ENCODE data around the gene YARS2. TPM values are rescaled to one million over a fixed set of nuclear protein-coding genes. Genes with fewer than 3 reads are reported as not detected.

Gene YARS2
- total and polyA plus RNA-seq, 9 of the 15 experiments (the other 6 are each of a cell fraction or from before 2014, with no cell fraction given): 15.2 to 40.9 (median 28.7) TPM

- POLR2A ChIA-PET: interaction anchor here (0.6 to 0.7 kb wide), 2 partner anchors 58 to 100 kb away, joined by 3 read pairs; no protein-coding TSS in a partner anchor
- no peak for FAIRE-seq
Measured at GRCh38 chr12:32777691-32778175, 22.0 kb upstream of the YARS2 start.

More at GRCh38 chr12:32777691-32778175, 22.0 kb upstream of the YARS2 start:
- Histone ChIP-seq H3K4me1 (replicated peaks in 1 of 2; ENCODE audit: control insufficient read depth in 2 of 2, insufficient read depth in 2 of 2, low read length in 2 of 2) (no peaks in the 10 kb centered on the region), H3K79me2 (ENCODE audit: control insufficient read depth, insufficient read depth, low read length) (no peaks in the 10 kb centered on the region), H2AFZ (ENCODE audit: low read depth, low read length) (no peak overlapping the region), H3K27ac (ENCODE audit: extremely low read depth, low read depth, low read length) (no peak overlapping the region), H3K4me3 (no peak overlapping the region), H3K4me2 (ENCODE audit: insufficient read depth, low read length) (no peak overlapping the region), H3K27me3 (ENCODE audit: control insufficient read depth in 2 of 2, insufficient read depth in 2 of 2, low read length in 2 of 2) (peaks cover 4 to 5% of the 10 kb centered on the region in 2 experiments; a peak in 2 of 5 replicates), H3K9me1 (ENCODE audit: control insufficient read depth, insufficient read depth, low read length) (no peaks in the 10 kb centered on the region), H4K20me1 (replicated peaks; ENCODE audit: control insufficient read depth, insufficient read depth, low read length) (no peaks in the 10 kb centered on the region), H3K9me3 (replicated peaks; ENCODE audit: control insufficient read depth, insufficient read depth, low read depth, low read length) (no peaks in the 10 kb centered on the region), H3K9ac (ENCODE audit: insufficient read depth in 1 of 2, low read depth in 2 of 2, low read length in 2 of 2) (no peak overlapping the region), H3K36me3 (ENCODE audit: control insufficient read depth, insufficient read depth, low read length) (no peaks in the 10 kb centered on the region)
- DNase-seq (ENCODE audit: extremely low read depth in 1 of 4, low spot score in 3 of 4) (no peak), ATAC-seq (no peak)
- CTCF ChIA-PET (ENCODE audit: low intra/inter-chr PET ratio): no interaction called here
- WGBS (ENCODE audit: insufficient coverage, low coverage, missing lambda C conversion rate): 3% methylated on average over 6 of the region's 6 CpGs
- no TSS peak for BruUV-seq (replicated peaks)
- intact Hi-C loops (cut with micrococcal nuclease) (no loop called here), in situ Hi-C loops (cut with MboI) (no loop called here)
- TF ChIP-seq RAD51 (IDR thresholded peaks at IDR 0.05; ENCODE audit: borderline replicate concordance, low read depth) (no peak), ATF3 (IDR thresholded peaks at IDR 0.05) (no peak), ATF3 (CRISPR knock-in tag; conservative IDR thresholded peaks at IDR 0.05) (no peak), ZNF766 (CRISPR knock-in tag; conservative IDR thresholded peaks at IDR 0.05) (no peak), TOE1 (IDR thresholded peaks at IDR 0.05; ENCODE audit: borderline replicate concordance) (no peak), TOE1 (CRISPR knock-in tag; IDR thresholded peaks at IDR 0.05; ENCODE audit: borderline replicate concordance, low read depth) (no peak), SUPT5H (IDR thresholded peaks at IDR 0.05) (no peak), NR3C1 (CRISPR knock-in tag; IDR thresholded peaks at IDR 0.05) (no peak), ESRRB (CRISPR knock-in tag; IDR thresholded peaks at IDR 0.05; ENCODE audit: borderline replicate concordance) (no peak), ZNF143 (CRISPR knock-in tag; IDR thresholded peaks at IDR 0.05) (no peak), BACH1 (tag; IDR thresholded peaks at IDR 0.05) (no peak)
- TF ChIP-seq, protein P1, sequence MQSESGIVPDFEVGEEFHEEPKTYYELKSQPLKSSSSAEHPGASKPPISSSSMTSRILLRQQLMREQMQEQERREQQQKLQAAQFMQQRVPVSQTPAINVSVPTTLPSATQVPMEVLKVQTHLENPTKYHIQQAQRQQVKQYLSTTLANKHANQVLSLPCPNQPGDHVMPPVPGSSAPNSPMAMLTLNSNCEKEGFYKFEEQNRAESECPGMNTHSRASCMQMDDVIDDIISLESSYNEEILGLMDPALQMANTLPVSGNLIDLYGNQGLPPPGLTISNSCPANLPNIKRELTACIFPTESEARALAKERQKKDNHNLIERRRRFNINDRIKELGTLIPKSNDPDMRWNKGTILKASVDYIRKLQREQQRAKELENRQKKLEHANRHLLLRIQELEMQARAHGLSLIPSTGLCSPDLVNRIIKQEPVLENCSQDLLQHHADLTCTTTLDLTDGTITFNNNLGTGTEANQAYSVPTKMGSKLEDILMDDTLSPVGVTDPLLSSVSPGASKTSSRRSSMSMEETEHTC (IDR thresholded peaks at IDR 0.05): no peak

Data from K562 (cell line).